Endothelial cell (in vitro differentiated cells): ENCODE measurements around the gene PTPRD. TPM values are rescaled to one million over a fixed set of nuclear protein-coding genes. Genes with fewer than 3 reads are reported as not detected.

ENCODE experiments used
- DNase-seq: peaks from one replicate; pipeline ENCODE4 v3.0.0; 2021; ENCODE audit warnings: low spot score
- H3K27ac Mint-ChIP-seq: one replicate; pipeline ENCODE4 v1.8.0; 2021; ENCODE audit warnings: mixed read lengths, inconsistent platforms; ENCODE audit not compliant: unreplicated experiment
- H3K27me3 Mint-ChIP-seq: one replicate; pipeline ENCODE4 v1.8.0; 2021; ENCODE audit warnings: mild to moderate bottlenecking, moderate library complexity, mixed read lengths, inconsistent platforms; ENCODE audit not compliant: unreplicated experiment
- H3K36me3 Mint-ChIP-seq: one replicate; pipeline ENCODE4 v1.8.0; 2021; ENCODE audit warnings: mild to moderate bottlenecking, low read depth, mixed read lengths, inconsistent platforms; ENCODE audit not compliant: unreplicated experiment
- H3K4me1 Mint-ChIP-seq: one replicate; pipeline ENCODE4 v1.8.0; 2021; ENCODE audit warnings: mild to moderate bottlenecking, mixed read lengths, inconsistent platforms; ENCODE audit not compliant: unreplicated experiment
- H3K4me3 Mint-ChIP-seq: one replicate; pipeline ENCODE4 v1.8.0; 2021; ENCODE audit warnings: mild to moderate bottlenecking, mixed read lengths, inconsistent platforms; ENCODE audit not compliant: unreplicated experiment
- H3K9me3 Mint-ChIP-seq: one replicate; pipeline ENCODE4 v1.8.0; 2021; ENCODE audit warnings: mixed read lengths, inconsistent platforms; ENCODE audit not compliant: unreplicated experiment
- total RNA-seq: library from RNA; stranded (reverse); fragmentation: NEBNext Ultra II Directional; extraction: Animal tissue kit (Norgen Biotek cat#: 25700); gene quantifications from one replicate; pipeline ENCODE4 v1.2.1, GENCODE V29; 2021; ENCODE audit not compliant: unreplicated experiment
- TF ChIP-seq, protein P1 (sequence below): fragments of 200-600 bp; sonication (generic); IDR thresholded peaks from one replicate; pipeline ENCODE4 v1.5.0; 2021; ENCODE audit warnings: antibody characterized with exemption; ENCODE audit not compliant: unreplicated experiment

Gene PTPRD
- total RNA-seq, 1 donor from 2014 or later, result 47.8 TPM

DNA sequence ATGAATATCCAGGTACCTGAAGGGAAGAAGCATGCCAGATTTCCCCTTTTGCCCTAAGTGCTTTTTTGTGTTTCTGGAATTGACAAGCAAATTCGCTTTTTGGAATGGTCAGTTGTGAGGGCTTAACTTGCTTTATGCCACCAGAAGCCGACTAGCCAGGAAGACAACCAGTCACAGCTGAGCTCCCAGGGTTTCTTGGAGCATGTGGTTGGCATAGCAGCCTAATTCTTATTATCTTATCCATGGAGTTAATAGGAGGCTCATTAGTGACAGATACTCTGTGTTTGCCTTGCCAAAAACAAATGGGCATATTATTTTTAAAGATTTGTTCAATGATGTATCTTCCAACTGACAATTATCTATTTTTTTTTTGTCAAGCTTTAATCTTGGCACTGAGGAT is 500.7 kb downstream of the PTPRD start:
- TF ChIP-seq, protein P1, sequence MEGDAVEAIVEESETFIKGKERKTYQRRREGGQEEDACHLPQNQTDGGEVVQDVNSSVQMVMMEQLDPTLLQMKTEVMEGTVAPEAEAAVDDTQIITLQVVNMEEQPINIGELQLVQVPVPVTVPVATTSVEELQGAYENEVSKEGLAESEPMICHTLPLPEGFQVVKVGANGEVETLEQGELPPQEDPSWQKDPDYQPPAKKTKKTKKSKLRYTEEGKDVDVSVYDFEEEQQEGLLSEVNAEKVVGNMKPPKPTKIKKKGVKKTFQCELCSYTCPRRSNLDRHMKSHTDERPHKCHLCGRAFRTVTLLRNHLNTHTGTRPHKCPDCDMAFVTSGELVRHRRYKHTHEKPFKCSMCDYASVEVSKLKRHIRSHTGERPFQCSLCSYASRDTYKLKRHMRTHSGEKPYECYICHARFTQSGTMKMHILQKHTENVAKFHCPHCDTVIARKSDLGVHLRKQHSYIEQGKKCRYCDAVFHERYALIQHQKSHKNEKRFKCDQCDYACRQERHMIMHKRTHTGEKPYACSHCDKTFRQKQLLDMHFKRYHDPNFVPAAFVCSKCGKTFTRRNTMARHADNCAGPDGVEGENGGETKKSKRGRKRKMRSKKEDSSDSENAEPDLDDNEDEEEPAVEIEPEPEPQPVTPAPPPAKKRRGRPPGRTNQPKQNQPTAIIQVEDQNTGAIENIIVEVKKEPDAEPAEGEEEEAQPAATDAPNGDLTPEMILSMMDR, result no peak
- DNase-seq, result no peak
- H3K27ac Mint-ChIP-seq, result no peak overlapping the region
- no peaks in the 10 kb centered on the region for H3K36me3 Mint-ChIP-seq
- H3K4me1 Mint-ChIP-seq, result no peaks in the 10 kb centered on the region
- no peaks in the 10 kb centered on the region for H3K9me3 Mint-ChIP-seq
- no peaks in the 10 kb centered on the region for H3K27me3 Mint-ChIP-seq
- H3K4me3 Mint-ChIP-seq, result no peak overlapping the region

DNA sequence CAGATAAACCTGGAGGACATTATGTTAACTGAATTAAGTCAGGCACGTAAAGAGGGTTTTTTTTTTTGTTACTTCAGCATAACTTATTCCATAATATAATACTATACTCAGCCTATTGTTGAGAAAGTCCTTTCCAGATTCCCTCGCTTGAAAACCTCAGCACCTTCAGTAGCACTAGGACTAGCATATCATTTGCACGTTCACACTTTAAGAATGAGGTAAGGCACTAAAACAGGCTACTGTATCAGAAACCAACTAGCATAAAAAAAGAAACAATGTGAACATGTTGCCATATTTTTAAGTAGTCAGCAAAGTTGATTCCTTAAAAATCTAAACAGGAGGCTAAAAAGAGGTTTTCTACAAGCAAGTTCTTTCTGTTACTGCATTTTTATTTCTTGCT is 504.0 kb downstream of the PTPRD start:
- Mint-ChIP-seq H3K4me3 (no peak overlapping the region), H3K36me3 (no peaks in the 10 kb centered on the region), H3K27ac (no peak overlapping the region), H3K27me3 (no peaks in the 10 kb centered on the region), H3K4me1 (no peaks in the 10 kb centered on the region), H3K9me3 (no peaks in the 10 kb centered on the region)
- TF ChIP-seq, protein P1, result no peak
- DNase-seq, result no peak

DNA sequence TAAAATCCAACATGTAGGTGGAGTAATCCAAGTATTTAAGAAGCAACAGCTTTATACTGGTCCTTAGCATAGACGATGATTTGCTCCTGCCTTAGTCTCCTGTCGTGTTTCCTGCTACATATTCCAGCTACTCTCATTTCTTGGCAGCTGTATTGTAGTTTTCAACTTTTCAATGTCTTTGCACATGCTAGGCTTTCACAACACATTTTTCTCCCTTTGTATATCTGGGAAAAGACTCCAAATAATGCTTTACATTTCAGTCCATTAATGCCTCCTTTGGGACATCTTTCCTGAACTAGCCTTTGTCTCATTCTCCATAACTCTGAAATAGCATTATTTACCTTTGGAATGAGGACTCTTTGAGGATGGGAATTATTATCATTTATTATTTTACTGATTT is 508.0 kb downstream of the PTPRD start:
- Mint-ChIP-seq H3K4me1 (no peaks in the 10 kb centered on the region), H3K27me3 (no peaks in the 10 kb centered on the region), H3K4me3 (no peak overlapping the region), H3K9me3 (no peaks in the 10 kb centered on the region), H3K27ac (no peak overlapping the region), H3K36me3 (no peaks in the 10 kb centered on the region)
- no peak for DNase-seq
- TF ChIP-seq, protein P1, result no peak

DNA sequence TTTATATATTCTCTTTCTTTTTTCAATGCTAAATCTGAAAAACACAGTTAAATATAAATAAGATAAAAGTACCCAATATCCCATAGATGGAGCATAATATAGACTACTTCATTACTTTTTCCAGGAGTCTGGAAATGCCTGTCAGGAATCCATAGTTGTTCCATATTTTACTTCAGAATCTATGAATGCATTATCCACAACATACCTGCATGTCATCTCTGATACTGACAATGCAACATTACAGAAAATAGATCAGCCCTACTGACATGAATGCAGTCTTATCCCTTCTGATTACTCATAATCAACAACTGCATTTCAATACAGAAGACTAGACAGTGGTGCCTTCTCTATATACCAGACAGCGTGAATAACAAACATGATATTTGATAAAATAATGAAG is 517.6 kb downstream of the PTPRD start:
- no peak for DNase-seq
- no peaks in the 10 kb centered on the region for H3K9me3 Mint-ChIP-seq
- no peak overlapping the region for H3K27ac Mint-ChIP-seq
- H3K36me3 Mint-ChIP-seq, result no peaks in the 10 kb centered on the region
- TF ChIP-seq, protein P1, result no peak
- H3K4me1 Mint-ChIP-seq, result no peaks in the 10 kb centered on the region
- no peak overlapping the region for H3K4me3 Mint-ChIP-seq
- H3K27me3 Mint-ChIP-seq, result no peaks in the 10 kb centered on the region

DNA sequence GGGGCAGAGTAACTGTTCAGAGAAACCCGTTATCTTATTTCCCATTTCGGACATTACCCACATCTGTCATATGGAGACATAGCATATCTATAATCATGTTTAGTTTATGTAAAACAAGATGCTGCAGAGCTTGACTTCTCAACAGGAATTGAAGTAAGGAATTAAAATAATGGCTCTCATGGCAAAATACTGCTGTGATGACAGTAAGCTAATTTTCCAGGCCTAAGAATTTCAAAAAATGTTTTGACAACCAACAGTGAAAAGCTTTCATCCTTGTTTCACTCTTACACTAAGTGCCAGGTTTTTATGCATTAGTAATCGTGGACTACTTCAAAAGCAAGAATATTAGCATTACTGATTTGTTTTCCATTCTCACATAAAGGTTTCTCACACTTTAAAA is 518.2 kb downstream of the PTPRD start:
- DNase-seq, result no peak
- Mint-ChIP-seq H3K4me1 (no peaks in the 10 kb centered on the region), H3K27ac (no peak overlapping the region), H3K27me3 (no peaks in the 10 kb centered on the region), H3K4me3 (no peak overlapping the region), H3K36me3 (no peaks in the 10 kb centered on the region), H3K9me3 (no peaks in the 10 kb centered on the region)
- TF ChIP-seq, protein P1, result no peak
